ENCODE data around the gene CALM1.

The CALM1 gene

GRCh38 chr14:90409209-90409730 lies 12.4 kb downstream of the CALM1 start:
- DNase-seq (ENCODE audit: low spot score): no peak

GRCh38 chr14:90412058-90412457 lies 15.2 kb downstream of the CALM1 start:
- DNase-seq (ENCODE audit: low spot score): no peak

DNA sequence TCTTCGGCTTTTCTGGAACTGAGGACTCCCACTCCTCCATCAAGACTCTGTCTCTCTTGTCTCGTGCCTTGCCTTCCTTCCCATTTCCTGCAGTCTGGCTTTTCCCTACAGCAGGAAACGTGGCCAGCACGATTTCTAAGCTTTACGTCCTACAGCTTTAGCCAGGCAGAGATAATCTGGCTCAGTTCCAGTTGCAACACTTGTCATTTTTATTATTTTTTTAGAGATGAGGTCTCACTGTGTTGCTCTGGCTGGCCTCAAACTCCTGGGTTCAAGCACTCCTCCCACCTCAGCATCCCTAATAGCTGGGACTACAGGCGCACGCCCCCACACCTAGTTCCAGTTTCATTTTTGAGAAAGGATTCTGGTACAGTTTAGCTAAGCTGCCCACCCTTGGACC lies 19.9 kb downstream of the CALM1 start:
- no peak for DNase-seq (ENCODE audit: low spot score)

- no peak for DNase-seq (ENCODE audit: low spot score)
Observed at GRCh38 chr14:90418053-90418452, 21.2 kb downstream of the CALM1 start.

GRCh38 chr14:90419200-90419599 lies 22.4 kb downstream of the CALM1 start:
- peak; percentile 53 for DNase-seq (ENCODE audit: low spot score)

DNA sequence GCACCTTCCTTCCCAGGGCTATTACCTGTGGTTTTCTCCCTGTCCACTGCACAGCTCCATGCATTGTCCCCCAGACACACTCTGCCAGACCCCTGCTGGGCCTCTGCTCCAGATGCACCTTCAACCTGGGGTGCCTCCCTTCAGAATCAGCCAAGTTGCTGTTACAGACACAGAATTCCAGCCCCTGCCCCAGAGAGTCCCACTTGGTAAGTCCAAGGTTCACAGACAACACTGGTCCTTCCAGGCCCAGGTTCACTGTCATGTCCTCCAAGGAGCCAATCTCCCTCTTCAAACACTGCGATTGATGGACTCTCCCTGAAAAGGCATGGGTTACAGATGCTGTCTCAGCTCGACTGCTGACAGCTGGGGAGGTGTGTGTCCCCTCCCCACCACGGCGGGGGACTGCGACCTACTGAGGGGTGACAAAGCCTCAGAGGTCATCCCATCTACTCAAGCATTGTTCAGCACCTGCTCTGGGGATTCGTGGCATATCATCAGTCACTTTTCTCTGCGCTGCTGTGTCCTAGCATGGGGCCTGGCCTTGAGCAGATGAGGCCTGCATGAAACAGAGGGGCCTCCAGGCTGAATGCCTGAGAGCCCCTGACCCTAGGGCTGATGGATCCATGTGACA lies 24.3 kb downstream of the CALM1 start:
- DNase-seq (ENCODE audit: low spot score): no peak

DNA sequence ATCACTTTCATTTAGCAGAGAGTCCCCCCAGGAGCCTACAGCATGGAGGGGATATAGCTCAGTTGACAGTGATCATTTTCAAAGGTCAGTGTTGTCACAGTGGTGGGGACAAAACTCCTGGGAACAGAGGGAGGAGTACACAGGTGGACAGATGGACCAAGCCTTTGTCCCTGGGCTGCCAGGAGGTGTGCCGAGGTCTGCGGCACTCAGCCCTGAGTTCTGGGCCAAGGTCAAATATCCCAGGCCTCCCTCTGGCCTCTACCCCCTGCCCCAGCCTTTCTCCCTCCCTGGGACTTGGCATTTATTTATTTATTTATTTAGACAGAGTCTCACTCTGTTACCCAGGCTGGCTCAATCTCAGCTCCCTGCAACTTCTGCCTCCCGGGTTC lies 24.8 kb downstream of the CALM1 start:
- DNase-seq (ENCODE audit: low spot score): no peak

DNA sequence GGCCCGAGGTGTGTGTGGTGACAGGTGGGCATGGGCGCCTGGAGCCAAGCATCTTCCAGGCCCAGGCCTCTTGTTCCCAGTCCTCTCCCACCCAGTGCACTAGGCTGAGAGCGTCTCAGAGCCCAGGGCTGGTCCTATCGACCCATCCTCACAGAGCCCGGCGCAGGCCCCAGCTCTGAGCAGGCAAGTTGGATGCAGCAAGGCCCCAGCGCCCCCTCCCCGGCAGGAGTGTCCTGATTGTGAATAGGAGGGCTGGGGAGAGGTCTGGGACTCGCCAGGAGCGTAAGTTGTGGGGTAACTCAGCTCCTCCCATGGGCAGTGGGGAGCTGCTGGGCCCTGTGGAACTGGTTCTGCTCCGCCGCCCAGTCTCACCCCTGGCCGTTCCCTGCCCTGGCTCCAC lies 26.3 kb downstream of the CALM1 start:
- DNase-seq (ENCODE audit: low spot score): no peak

DNA sequence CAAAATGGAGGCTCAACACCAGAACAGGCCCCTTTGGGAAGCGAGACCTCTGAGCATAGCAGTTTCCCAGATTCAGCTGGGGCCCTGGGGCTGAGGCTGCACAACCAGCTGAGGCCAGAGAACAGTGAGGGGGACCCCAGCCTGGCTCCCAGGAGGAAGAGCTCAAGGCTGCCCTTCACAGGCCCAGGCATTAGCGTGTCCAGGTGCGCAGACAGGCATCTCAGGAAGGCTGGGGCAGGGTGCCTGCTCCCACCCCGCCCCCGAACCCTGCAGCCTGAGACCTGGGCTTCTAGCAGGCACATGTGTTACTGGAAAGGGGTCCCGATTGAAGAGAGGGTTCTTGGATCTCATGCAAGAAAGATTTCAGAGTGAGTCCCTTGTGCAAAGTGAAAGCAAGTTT lies 27.2 kb downstream of the CALM1 start:
- DNase-seq (ENCODE audit: low spot score): no peak

DNA sequence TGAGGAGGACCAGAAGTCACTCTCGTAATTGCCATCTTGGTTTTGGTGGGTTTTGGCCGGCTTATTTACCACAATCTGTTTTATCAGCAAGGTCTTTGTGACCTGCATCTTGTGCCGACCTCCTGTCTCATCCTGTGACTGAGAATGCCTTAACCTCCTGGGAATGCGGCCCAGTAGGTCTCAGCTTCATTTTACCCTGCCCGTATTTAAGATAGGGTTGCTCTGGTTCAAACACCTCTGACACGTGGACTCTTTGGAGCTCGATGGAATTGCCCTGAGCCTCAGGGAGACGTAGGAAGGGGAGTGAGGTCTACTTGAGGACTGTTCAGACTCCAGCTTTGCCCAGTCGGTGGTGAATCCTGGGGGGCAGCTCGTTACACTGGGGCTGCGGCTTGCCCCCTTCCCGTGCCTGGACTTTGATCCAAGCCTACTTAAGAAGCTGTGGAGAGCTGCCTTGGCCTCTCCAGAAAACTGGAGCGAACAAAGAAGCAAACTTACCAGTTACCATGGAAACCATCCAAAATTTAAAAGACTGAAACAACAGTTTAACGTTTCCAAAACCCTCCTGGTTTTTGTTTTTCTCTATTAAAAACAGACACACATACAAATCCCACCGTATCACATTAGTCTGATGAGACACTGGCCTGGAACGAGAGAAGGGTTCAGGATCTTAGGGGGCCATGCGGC lies 28.0 kb downstream of the CALM1 start:
- no peak for DNase-seq (ENCODE audit: low spot score)

DNA sequence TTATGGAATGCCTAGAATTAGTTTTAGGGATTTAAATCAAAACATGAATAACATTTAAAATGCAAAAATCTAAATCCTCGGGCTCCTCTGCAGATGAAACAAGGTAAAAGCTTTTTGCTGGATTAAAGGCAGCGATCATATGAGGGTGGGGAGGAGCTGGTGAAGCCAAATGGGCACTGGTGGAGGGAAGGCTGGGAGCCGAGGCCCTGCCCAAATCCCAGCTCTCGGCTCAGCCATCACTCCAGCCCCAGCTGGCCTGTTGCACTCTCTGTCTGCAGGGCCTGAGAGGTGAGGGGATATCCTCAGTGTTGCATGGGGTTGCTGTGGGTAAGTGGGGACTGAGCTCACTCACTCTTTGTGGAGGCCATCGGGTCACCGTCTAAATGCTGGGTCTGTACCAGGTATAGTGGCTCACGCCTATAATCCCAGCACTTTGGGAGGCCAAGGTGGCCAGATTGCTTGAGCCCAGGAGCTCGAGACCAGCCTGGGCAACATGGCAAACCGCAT lies 28.6 kb downstream of the CALM1 start:
- no peak for DNase-seq (ENCODE audit: low spot score)

DNA sequence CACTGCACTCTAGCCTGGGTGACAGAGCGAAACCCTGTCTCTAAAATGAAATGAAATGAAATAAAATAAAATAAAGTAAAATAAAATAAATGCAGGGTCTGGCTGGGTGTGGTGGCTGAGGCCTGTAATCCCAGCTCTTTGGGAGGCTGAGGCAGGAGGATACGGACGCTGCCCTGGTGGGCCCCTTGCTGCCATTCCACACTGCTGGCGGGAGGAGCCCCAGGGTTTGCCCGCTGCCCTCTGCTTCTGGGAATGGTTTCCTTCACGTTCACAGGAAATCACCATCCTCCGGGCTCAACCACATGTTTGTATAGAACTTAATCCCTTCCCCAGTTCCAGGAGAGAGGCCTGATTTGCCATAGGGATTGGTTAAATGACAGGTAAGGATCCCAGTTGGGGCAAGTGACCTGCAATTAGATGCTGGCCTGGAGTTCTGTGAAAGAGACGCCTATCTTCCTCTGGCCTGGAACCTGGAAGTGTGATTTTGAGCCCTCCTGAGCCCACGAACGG lies 29.3 kb downstream of the CALM1 start:
- DNase-seq (ENCODE audit: low spot score): no peak

GRCh38 chr14:90426663-90427062 lies 29.8 kb downstream of the CALM1 start:
- DNase-seq (ENCODE audit: low spot score): no peak

- DNase-seq (ENCODE audit: low spot score): no peak
Observed at GRCh38 chr14:90427848-90428426, 31.1 kb downstream of the CALM1 start.

DNA sequence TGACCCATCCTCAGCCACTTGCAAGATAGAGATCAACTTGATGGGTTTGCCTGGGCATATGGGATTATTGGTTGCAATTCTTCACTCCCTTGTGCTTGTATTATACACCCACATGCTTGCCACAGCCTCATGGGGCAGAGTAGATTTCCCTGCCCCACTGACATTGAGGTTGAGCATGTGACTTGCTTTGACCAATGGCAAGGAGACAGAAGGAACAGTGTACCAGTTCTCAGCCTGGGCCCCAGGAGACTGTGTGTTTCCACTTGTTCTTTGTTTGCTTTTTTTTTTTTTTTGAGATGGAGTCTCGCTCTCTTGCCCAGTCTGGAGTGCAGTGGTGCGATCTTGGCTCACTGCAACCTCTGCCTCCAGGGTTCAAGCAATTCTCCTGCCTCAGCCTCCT lies 31.8 kb downstream of the CALM1 start:
- no peak for DNase-seq (ENCODE audit: low spot score)

GRCh38 chr14:90429236-90429635 lies 32.4 kb downstream of the CALM1 start:
- DNase-seq (ENCODE audit: low spot score): no peak

DNA sequence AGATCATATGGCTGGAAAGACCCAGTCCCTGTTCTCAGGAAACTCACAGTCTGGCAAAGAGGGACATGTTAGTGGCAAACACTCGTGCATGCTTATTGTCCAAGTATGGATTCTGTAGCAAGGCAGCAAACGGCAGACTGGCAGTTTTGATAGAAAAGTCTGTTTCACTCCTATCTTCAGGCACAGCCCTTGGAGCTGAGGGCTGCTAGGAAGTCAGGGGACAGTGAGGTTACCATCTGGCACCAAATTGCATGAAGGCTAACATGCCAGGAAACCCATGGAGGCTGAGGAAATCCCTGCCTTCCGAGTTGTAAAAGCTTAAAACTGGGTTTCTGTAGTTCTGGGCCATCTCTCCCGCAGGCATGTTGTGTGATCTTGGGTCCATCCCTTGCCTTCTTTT lies 32.9 kb downstream of the CALM1 start:
- DNase-seq (ENCODE audit: low spot score): no peak

DNA sequence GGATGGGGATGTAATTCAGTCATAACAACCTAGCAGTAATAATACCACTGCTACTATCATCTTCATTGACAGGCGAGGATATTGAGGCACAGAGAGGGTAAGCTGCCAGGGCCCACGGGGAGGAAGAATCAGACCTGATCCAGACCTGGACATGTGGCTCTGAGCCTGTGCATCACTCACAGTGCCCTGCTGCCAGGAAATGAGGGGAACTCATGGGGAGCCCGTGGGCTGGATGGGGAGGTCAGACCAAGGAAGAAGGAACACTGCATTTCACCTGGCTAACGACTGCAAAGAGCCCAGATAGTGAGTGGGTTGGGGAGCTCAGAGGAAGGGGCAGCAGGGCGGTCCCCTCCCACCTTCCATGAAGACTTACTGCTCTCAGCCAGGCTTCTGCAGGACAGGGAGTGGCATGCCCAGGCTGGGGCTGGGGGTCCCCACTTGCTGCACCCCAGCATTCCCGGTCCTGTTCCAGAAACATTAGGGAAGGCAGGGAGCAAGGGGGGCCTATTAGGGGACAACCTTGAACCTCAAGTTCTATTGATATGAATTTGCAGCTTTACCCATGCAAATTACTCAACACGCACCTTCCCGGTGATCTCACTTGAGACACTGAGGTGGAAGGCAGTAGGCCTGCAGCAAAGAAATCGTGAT lies 37.7 kb downstream of the CALM1 start:
- DNase-seq (ENCODE audit: low spot score): no peak

GRCh38 chr14:90438841-90439240 lies 42.0 kb downstream of the CALM1 start:
- DNase-seq (ENCODE audit: low spot score): no peak

GRCh38 chr14:90440021-90440451 lies 43.2 kb downstream of the CALM1 start:
- peak; percentile 11 for DNase-seq (ENCODE audit: low spot score)

GRCh38 chr14:90440592-90440991 lies 43.8 kb downstream of the CALM1 start:
- no peak for DNase-seq (ENCODE audit: low spot score)

GRCh38 chr14:90442388-90442787 lies 45.6 kb downstream of the CALM1 start:
- no peak for DNase-seq (ENCODE audit: low spot score)

Data from COLO829 (cell line).